Activated naive CD4-positive, alpha-beta T cell treated with anti-CD3 and anti-CD28 coated beads, Interleukin-2, amount 10 ng/mL, durations not matched to agents 7 days and 5 days (primary cell): Measurements from ENCODE around the gene GRIN1.

Experiments used
- CTCF ChIA-PET: fragments of 350-600 bp; sonication (Branson Sonifier 250); formaldehyde crosslinking; loops from one replicate; lab custom pipeline; 2021; ENCODE audit warnings: antibody characterized with exemption; lab: Charles Lee
- DNase-seq: peaks from one replicate; pipeline ENCODE4 v3.0.0-alpha.2; 2020
- H3K27ac Mint-ChIP-seq: one replicate; pipeline ENCODE4 v1.8.0; 2021; ENCODE audit warnings: mild to moderate bottlenecking, moderate library complexity, mixed read lengths
- H3K27me3 Mint-ChIP-seq: one replicate; pipeline ENCODE4 v1.8.0; 2021; ENCODE audit warnings: mild to moderate bottlenecking, mixed read lengths
- H3K36me3 Mint-ChIP-seq: one replicate; pipeline ENCODE4 v1.8.0; 2021; ENCODE audit warnings: mixed read lengths
- H3K4me1 Mint-ChIP-seq: one replicate; pipeline ENCODE4 v1.8.0; 2021; ENCODE audit warnings: mixed read lengths
- H3K4me3 Mint-ChIP-seq: one replicate; pipeline ENCODE4 v1.8.0; 2021; ENCODE audit warnings: mild to moderate bottlenecking, moderate library complexity, mixed read lengths
- H3K9me3 Mint-ChIP-seq: one replicate; pipeline ENCODE4 v1.8.0; 2021; ENCODE audit warnings: mixed read lengths

GRIN1 gene

GRCh38 chr9:137108608-137109249 lies 30.2 kb upstream of the GRIN1 start:
- Mint-ChIP-seq H3K27me3 (no peaks in the 10 kb centered on the region), H3K4me3 (no peak overlapping the region), H3K36me3 (peaks cover 12% of the 10 kb centered on the region), H3K9me3 (no peaks in the 10 kb centered on the region), H3K27ac (no peak overlapping the region), H3K4me1 (peaks cover 8% of the 10 kb centered on the region)
- DNase-seq: no peak
- CTCF ChIA-PET: no interaction called here

GRCh38 chr9:137109250-137110146 lies 29.5 kb upstream of the GRIN1 start:
- Mint-ChIP-seq H3K27me3 (no peaks in the 10 kb centered on the region), H3K4me3 (no peak overlapping the region), H3K36me3 (peaks cover 12% of the 10 kb centered on the region), H3K27ac (no peak overlapping the region), H3K9me3 (no peaks in the 10 kb centered on the region), H3K4me1 (peaks cover 8% of the 10 kb centered on the region)
- CTCF ChIA-PET: no interaction called here
- DNase-seq: no peak

DNA sequence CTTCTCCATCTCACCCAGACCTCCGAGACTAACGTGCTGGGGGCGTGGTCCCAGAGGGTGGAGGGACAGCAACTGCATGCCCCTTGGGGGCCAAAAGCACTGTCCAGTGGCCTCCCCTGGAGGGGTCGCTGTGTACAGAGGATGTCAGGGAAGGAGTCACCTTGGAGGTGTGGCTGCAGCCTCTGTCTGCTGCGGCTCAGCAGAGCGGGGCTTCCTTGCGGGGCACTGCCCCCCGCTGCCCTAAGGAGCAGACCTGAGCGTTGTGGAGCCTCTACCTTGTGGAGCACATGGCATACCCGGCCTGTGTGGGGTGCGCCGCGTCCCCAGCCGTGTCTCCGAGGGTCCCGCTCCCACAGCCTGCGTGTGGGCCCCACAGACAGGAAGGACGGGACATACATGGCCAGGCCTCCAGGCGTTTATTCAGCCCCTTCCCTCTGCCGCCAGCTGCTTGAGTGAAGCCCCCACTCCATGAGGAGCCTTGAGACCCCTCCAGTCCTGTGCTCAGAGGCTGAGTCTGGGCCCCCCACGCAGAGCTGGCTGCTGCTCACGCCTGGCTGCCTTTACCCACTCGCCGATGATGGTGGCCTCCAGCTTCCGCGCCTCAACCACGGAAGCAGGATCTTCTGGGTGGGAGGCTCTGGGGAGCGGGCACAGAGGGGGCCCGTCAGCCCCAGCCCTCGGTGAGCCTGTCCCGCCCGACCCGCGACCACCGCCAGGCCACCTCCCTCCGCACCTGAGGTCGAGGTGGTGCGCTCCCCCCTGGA lies 28.6 kb upstream of the GRIN1 start:
- H3K4me1 Mint-ChIP-seq: peaks cover 8% of the 10 kb centered on the region
- H3K4me3 Mint-ChIP-seq: no peak overlapping the region
- DNase-seq: no peak
- H3K36me3 Mint-ChIP-seq: peaks cover 12% of the 10 kb centered on the region
- CTCF ChIA-PET: no interaction called here
- no peaks in the 10 kb centered on the region for H3K9me3 Mint-ChIP-seq
- H3K27ac Mint-ChIP-seq: no peak overlapping the region
- no peaks in the 10 kb centered on the region for H3K27me3 Mint-ChIP-seq

GRCh38 chr9:137110911-137111787 lies 27.8 kb upstream of the GRIN1 start:
- peaks cover 8% of the 10 kb centered on the region for H3K4me1 Mint-ChIP-seq
- peaks cover 8% of the 10 kb centered on the region for H3K36me3 Mint-ChIP-seq
- no peak overlapping the region for H3K4me3 Mint-ChIP-seq
- H3K27me3 Mint-ChIP-seq: no peaks in the 10 kb centered on the region
- CTCF ChIA-PET: no interaction called here
- no peaks in the 10 kb centered on the region for H3K9me3 Mint-ChIP-seq
- no peak for DNase-seq
- no peak overlapping the region for H3K27ac Mint-ChIP-seq

GRCh38 chr9:137111788-137112563 lies 27.0 kb upstream of the GRIN1 start:
- no peak for DNase-seq
- CTCF ChIA-PET: no interaction called here
- Mint-ChIP-seq H3K4me3 (no peak overlapping the region), H3K36me3 (peaks cover 8% of the 10 kb centered on the region), H3K27me3 (no peaks in the 10 kb centered on the region), H3K9me3 (no peaks in the 10 kb centered on the region), H3K27ac (no peak overlapping the region), H3K4me1 (peaks cover 8% of the 10 kb centered on the region)

GRCh38 chr9:137112564-137113384 lies 26.2 kb upstream of the GRIN1 start:
- DNase-seq: no peak
- Mint-ChIP-seq H3K4me3 (peak overlapping the region; percentile 73), H3K36me3 (peaks cover 8% of the 10 kb centered on the region), H3K27ac (no peak overlapping the region), H3K27me3 (no peaks in the 10 kb centered on the region), H3K9me3 (no peaks in the 10 kb centered on the region), H3K4me1 (peaks cover 8% of the 10 kb centered on the region)
- CTCF ChIA-PET: interaction anchor here (1.3 kb wide), 1 partner anchor 124 kb away, joined by 4 read pairs; no protein-coding TSS in a partner anchor

- Mint-ChIP-seq H3K9me3 (no peaks in the 10 kb centered on the region), H3K27ac (no peak overlapping the region), H3K4me3 (peak overlapping the region; percentile 73), H3K4me1 (peaks cover 8% of the 10 kb centered on the region), H3K36me3 (peaks cover 8% of the 10 kb centered on the region), H3K27me3 (no peaks in the 10 kb centered on the region)
- DNase-seq: peak; percentile 58
- CTCF ChIA-PET: interaction anchor here (1.3 kb wide), 1 partner anchor 123 kb away, joined by 4 read pairs; no protein-coding TSS in a partner anchor
These were observed 25.4 kb upstream of the GRIN1 start for GRCh38 chr9:137113385-137114159.

GRCh38 chr9:137114220-137114612 lies 24.7 kb upstream of the GRIN1 start:
- DNase-seq: no peak
- Mint-ChIP-seq H3K4me3 (peak overlapping the region; percentile 65), H3K9me3 (no peaks in the 10 kb centered on the region), H3K36me3 (peaks cover 6% of the 10 kb centered on the region), H3K27ac (no peak overlapping the region), H3K4me1 (peaks cover 8% of the 10 kb centered on the region), H3K27me3 (no peaks in the 10 kb centered on the region)
- CTCF ChIA-PET: interaction anchor here (1.6 to 2.6 kb wide), 2 partner anchors 19 to 122 kb away, joined by 4 to 7 read pairs; no protein-coding TSS in a partner anchor

DNA sequence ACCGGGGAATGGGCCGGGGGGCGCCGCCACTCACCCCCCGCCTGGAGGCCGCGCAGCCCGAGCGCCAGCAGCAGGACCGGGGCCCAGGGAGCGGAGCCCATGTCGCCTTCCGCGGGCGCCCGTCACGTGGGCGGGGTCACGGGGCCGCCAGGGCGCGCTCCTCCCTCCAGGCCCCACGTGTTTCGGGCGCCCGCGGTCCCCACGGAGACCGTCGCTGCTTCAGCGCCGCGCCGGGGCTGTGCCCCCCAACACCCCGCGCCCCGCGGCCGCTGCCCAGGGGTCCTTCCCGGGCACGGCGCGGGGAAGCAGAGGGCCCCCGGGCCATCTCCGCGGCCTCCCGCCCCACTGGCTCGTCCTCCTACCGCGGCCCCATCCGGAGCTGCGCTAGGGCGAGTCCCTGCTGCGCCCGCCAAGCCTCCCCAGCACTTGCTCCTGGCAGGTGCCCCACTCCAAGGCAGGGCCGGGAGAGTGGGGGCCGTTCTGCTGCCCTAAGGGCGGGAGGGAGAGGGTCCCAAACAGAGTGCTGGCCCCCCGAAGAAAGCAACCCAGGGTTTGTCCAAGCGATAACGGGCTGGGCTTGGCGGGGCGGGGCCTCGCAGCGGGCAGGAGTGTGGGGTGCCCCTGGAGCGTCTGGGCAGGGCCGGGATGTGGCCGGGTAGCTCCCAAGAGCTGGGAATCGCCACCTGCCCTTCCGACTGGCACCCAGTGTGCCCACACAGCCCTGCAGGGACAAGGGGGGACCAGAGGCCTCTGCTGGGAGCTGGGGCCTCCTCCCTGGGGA lies 24.2 kb upstream of the GRIN1 start, which contains the start of gene DPP7:
DPP7 (minus strand) TSS at position 121 of the 781 bp plus-strand sequence; CDS start at position 101, 20 bp downstream.
- H3K4me3 Mint-ChIP-seq: peak within 1 kb of the TSS; percentile 73
- H3K27ac Mint-ChIP-seq: no peak within 1 kb of the TSS
- H3K36me3 Mint-ChIP-seq: peaks cover 6% of the 10 kb centered on the region
- DNase-seq: peak; percentile 89
- H3K4me1 Mint-ChIP-seq: peaks cover 8% of the 10 kb centered on the region
- H3K27me3 Mint-ChIP-seq: no peaks in the 10 kb centered on the region
- CTCF ChIA-PET: interaction anchor here (0.7 to 2.6 kb wide), 5 partner anchors 10 to 122 kb away, joined by 3 to 7 read pairs (median 4); partner anchors contain the start of gene MAN1B1
- no peaks in the 10 kb centered on the region for H3K9me3 Mint-ChIP-seq

DNA sequence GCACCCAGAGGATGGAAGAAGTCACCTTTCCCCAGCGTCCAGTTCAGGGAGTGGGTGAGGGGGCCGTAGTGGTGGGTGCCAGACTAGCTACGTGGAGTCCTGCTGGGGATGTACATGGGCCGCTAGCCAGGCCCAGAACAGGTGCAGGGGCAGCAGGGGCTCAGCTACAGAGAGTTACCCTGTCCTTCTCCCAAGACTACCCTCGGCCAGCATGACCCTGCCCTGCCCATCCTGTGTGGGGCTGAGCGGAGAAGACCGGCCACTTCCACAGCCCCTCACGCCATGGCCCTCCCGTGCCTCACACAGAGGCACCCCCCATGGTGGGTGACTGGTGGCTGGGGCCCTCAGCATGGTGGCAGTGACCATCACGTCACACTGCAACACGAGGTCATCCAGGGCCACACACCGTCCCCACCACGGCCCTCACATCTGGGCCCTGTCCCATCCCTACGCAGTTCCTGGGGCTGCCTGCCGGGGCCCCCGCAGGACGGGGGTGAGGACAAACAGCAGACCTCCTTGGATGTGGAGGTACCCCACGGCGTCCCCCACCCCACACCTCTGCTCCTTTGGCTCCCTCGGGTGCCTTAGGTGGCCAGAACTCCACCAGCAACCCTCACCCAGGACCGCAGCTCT lies 23.4 kb upstream of the GRIN1 start:
- no peak overlapping the region for H3K27ac Mint-ChIP-seq
- peak overlapping the region; percentile 33 for H3K4me3 Mint-ChIP-seq
- no peak for DNase-seq
- peaks cover 8% of the 10 kb centered on the region for H3K4me1 Mint-ChIP-seq
- peaks cover 6% of the 10 kb centered on the region for H3K36me3 Mint-ChIP-seq
- H3K9me3 Mint-ChIP-seq: no peaks in the 10 kb centered on the region
- CTCF ChIA-PET: interaction anchor here (0.7 to 2.6 kb wide), 5 partner anchors 10 to 121 kb away, joined by 3 to 7 read pairs (median 4); partner anchors contain the start of gene MAN1B1
- no peaks in the 10 kb centered on the region for H3K27me3 Mint-ChIP-seq
